HCT116 (cell line): ENCODE results near the gene ITM2C. TPM values are rescaled to one million over a fixed set of nuclear protein-coding genes. Genes with fewer than 3 reads are reported as not detected.

ENCODE experiments used
- ATAC-seq: fragments of 200-7000 bp; cut with Tn5 transposase; 2 replicates; pipeline ENCODE4 v1.9.1; 2020; ENCODE audit warnings: mild to moderate bottlenecking, moderate library complexity
- BruUV-seq: library from RNA; stranded (reverse); fragments of 400-500 nt; replicated peaks from 2 replicates; lab custom pipeline; 2021; lab: Mats Ljungman, UMichigan
- CTCF ChIA-PET: fragments of 300-600 bp; sonication (Branson Sonifier 250); formaldehyde crosslinking; loops from one replicate; lab custom pipeline; 2021; ENCODE audit warnings: antibody characterized with exemption; lab: Charles Lee
- POLR2A ChIA-PET: fragments of 300-600, 350-600 bp; sonication (Branson Sonifier 250); formaldehyde crosslinking; loops from one replicate; lab custom pipeline; 2021; ENCODE audit warnings: antibody characterized with exemption; lab: Charles Lee
- RAD21 ChIA-PET, 2 experiments: fragments of 300-600 bp; sonication (Branson Sonifier 250); formaldehyde crosslinking; loops; one replicate each; lab custom pipeline; 2023; ENCODE audit warnings: low total read pairs in 2 of 2; ENCODE audit not compliant: uncharacterized antibody in 2 of 2, unreplicated experiment in 2 of 2, low non-redundant PET in 1 of 2; lab: Charles Lee
- DNase-seq: peaks from one replicate; pipeline ENCODE4 v3.0.0-alpha.2; 2010; ENCODE audit warnings: low read depth, low spot score
- H2AFZ ChIP-seq: fragments of 200-600 bp; shearing (Covaris generic), sonication (generic); 2 replicates; pipeline ENCODE4 v1.6.1; 2017; ENCODE audit warnings: low read depth, mixed run types, mixed read lengths, antibody characterized with exemption, low read length; ENCODE audit not compliant: poor library complexity, severe bottlenecking
- H3K27ac ChIP-seq: 2 replicates; pipeline ENCODE4 v1.5.1; 2012; ENCODE audit warnings: low read depth, low read length
- H3K27me3 ChIP-seq: fragments of 200-600 bp; sonication (generic); 2 replicates; pipeline ENCODE4 v1.6.1; 2016; ENCODE audit warnings: mixed run types, low read length, mixed read lengths; ENCODE audit not compliant: insufficient read depth
- H3K36me3 ChIP-seq, 2 experiments: fragments of 200-500 bp in 1 of 2; fragments of 200-600 bp in 1 of 2; sonication (Bioruptor generic) in 1 of 2; sonication (generic) in 1 of 2; 2 replicates each; pipeline versions ENCODE4 v1.5.1 to v1.6.1; 2014 to 2016; ENCODE audit warnings: low read length in 2 of 2, inconsistent platforms in 1 of 2, mixed read lengths in 1 of 2, mixed run types in 1 of 2; ENCODE audit not compliant: insufficient read depth in 2 of 2, control insufficient read depth in 1 of 2
- H3K4me1 ChIP-seq, 2 experiments: fragments of 200-600 bp in 1 of 2; sonication (generic) in 1 of 2; 2 replicates each; pipeline versions ENCODE4 v1.5.1 to v1.6.1; 2012 to 2017; ENCODE audit warnings: low read length in 2 of 2, inconsistent platforms in 1 of 2, mild to moderate bottlenecking in 1 of 2, mixed read lengths in 1 of 2, mixed run types in 1 of 2, moderate library complexity in 1 of 2; ENCODE audit not compliant: insufficient read depth in 2 of 2, control insufficient read depth in 1 of 2
- H3K4me2 ChIP-seq: fragments of 200-600 bp; sonication (generic); 2 replicates; pipeline ENCODE4 v1.6.1; 2017; ENCODE audit warnings: mixed run types, low read length, mixed read lengths
- H3K4me3 ChIP-seq, 2 experiments: fragments of 200-600 bp in 1 of 2; sonication (generic) in 1 of 2; replicated peaks in 1 of 2; 2 replicates each; pipeline ENCODE4 v1.5.1; 2011 to 2016; ENCODE audit warnings: low read length in 2 of 2, control low read depth in 1 of 2, low read depth in 1 of 2, mild to moderate bottlenecking in 1 of 2, mixed read lengths in 1 of 2, mixed run types in 1 of 2
- H3K79me2 ChIP-seq: fragments of 200-600 bp; sonication (generic); 2 replicates; pipeline ENCODE4 v1.6.1; 2017; ENCODE audit warnings: mild to moderate bottlenecking, mixed run types, low read length, moderate library complexity, mixed read lengths; ENCODE audit not compliant: insufficient read depth
- H3K9ac ChIP-seq: fragments of 200-600 bp; sonication (generic); 2 replicates; pipeline ENCODE4 v1.6.1; 2016; ENCODE audit warnings: low read length, mixed read lengths
- H3K9me2 ChIP-seq: fragments of 200-600 bp; sonication (generic), shearing (Covaris generic); 2 replicates; pipeline ENCODE4 v1.6.1; 2017; ENCODE audit warnings: mixed run types, mild to moderate bottlenecking, moderate library complexity; ENCODE audit not compliant: insufficient read depth
- H3K9me3 ChIP-seq, 2 experiments: fragments of 200-500 bp in 1 of 2; fragments of 200-600 bp in 1 of 2; sonication (Bioruptor generic) in 1 of 2; sonication (generic) in 1 of 2; 2 replicates each; pipeline ENCODE4 v1.6.1; 2014 to 2017; ENCODE audit warnings: low read length in 2 of 2, mixed read lengths in 2 of 2, inconsistent platforms in 1 of 2, low read depth in 1 of 2, mild to moderate bottlenecking in 1 of 2, mixed run types in 1 of 2, moderate library complexity in 1 of 2; ENCODE audit not compliant: control insufficient read depth in 1 of 2, insufficient read depth in 1 of 2
- H4K20me1 ChIP-seq: fragments of 200-600 bp; sonication (generic), shearing (Covaris generic); 2 replicates; pipeline ENCODE4 v1.6.1; 2017; ENCODE audit warnings: mixed run types, mild to moderate bottlenecking, moderate library complexity; ENCODE audit not compliant: insufficient read depth
- CEBPB ChIP-seq: IDR thresholded peaks from 2 replicates; pipeline ENCODE4 v1.6.1; 2012; ENCODE audit warnings: low read depth
- EGR1 ChIP-seq: IDR thresholded peaks from 2 replicates; pipeline ENCODE4 v1.6.1; 2012; ENCODE audit warnings: low read depth
- EZH2 ChIP-seq: fragments of 200-600 bp; sonication (generic); IDR thresholded peaks from 2 replicates; pipeline ENCODE4 v1.6.1; 2017; ENCODE audit warnings: antibody characterized with exemption, mixed run types
- POLR2A ChIP-seq: IDR thresholded peaks from 2 replicates; pipeline ENCODE4 v1.7.0; 2011; ENCODE audit warnings: borderline replicate concordance; ENCODE audit not compliant: insufficient read depth, insufficient read length; ENCODE audit errors: extremely low read depth
- POLR2AphosphoS5 ChIP-seq: IDR thresholded peaks from 2 replicates; pipeline ENCODE4 v1.6.1; 2011; ENCODE audit warnings: mild to moderate bottlenecking, low read depth, low read length, moderate library complexity
- RAD21 ChIP-seq: IDR thresholded peaks from 2 replicates; pipeline ENCODE4 v1.6.1; 2012; ENCODE audit warnings: low read depth, mild to moderate bottlenecking
- SIN3A ChIP-seq: IDR thresholded peaks from 2 replicates; pipeline ENCODE4 v1.6.1; 2012; ENCODE audit warnings: low read depth
- SP1 ChIP-seq: IDR thresholded peaks from 2 replicates; pipeline ENCODE4 v1.6.1; 2012; ENCODE audit warnings: low read depth
- SRF ChIP-seq: IDR thresholded peaks from 2 replicates; pipeline ENCODE4 v1.6.1; 2012; ENCODE audit warnings: low read depth
- ZNF274 ChIP-seq: fragments of 200-500 bp; sonication (Bioruptor generic); IDR thresholded peaks from 2 replicates; pipeline ENCODE4 v1.6.1; 2014; ENCODE audit warnings: mild to moderate bottlenecking, low read depth, low read length, inconsistent platforms
- intact Hi-C: fragments of 100-400 bp; cut with micrococcal nuclease; formaldehyde crosslinking; loops from 2 replicates; pipeline ENCODE4 v1.10.0; 2022
- total RNA-seq: library from RNA; stranded (reverse); gene quantifications from one replicate; pipeline ENCODE4 v1.2.1, GENCODE V29; 2021; ENCODE audit not compliant: unreplicated experiment
- TF ChIP-seq, protein P1 (sequence below): IDR thresholded peaks from 2 replicates; pipeline ENCODE4 v1.6.1; 2011; ENCODE audit warnings: mild to moderate bottlenecking, low read length, moderate library complexity; ENCODE audit not compliant: insufficient replicate concordance; ENCODE audit errors: extremely low read depth
- TF ChIP-seq, protein P2 (sequence below): IDR thresholded peaks from 2 replicates; pipeline ENCODE4 v1.6.1; 2012
- TF ChIP-seq, protein P3 (sequence below): IDR thresholded peaks from 2 replicates; pipeline ENCODE4 v1.6.1; 2012; ENCODE audit warnings: low read depth
- TF ChIP-seq, protein P4 (sequence below), 3 experiments: fragments of 200-600 bp in 1 of 3; sonication (generic) in 1 of 3; IDR thresholded peaks in 2 of 3; conservative IDR thresholded peaks in 1 of 3; 2 replicates each; pipeline ENCODE4 v1.5.1; 2012 to 2017; ENCODE audit warnings: low read depth in 2 of 3, low read length in 2 of 3, antibody characterized with exemption in 1 of 3, borderline replicate concordance in 1 of 3, control low read depth in 1 of 3, mild to moderate bottlenecking in 1 of 3, mixed read lengths in 1 of 3, mixed run types in 1 of 3, moderate library complexity in 1 of 3; ENCODE audit not compliant: insufficient read depth in 1 of 3

ITM2C gene
- total RNA-seq, 1 experiment from 2014 or later = 117 TPM

DNA sequence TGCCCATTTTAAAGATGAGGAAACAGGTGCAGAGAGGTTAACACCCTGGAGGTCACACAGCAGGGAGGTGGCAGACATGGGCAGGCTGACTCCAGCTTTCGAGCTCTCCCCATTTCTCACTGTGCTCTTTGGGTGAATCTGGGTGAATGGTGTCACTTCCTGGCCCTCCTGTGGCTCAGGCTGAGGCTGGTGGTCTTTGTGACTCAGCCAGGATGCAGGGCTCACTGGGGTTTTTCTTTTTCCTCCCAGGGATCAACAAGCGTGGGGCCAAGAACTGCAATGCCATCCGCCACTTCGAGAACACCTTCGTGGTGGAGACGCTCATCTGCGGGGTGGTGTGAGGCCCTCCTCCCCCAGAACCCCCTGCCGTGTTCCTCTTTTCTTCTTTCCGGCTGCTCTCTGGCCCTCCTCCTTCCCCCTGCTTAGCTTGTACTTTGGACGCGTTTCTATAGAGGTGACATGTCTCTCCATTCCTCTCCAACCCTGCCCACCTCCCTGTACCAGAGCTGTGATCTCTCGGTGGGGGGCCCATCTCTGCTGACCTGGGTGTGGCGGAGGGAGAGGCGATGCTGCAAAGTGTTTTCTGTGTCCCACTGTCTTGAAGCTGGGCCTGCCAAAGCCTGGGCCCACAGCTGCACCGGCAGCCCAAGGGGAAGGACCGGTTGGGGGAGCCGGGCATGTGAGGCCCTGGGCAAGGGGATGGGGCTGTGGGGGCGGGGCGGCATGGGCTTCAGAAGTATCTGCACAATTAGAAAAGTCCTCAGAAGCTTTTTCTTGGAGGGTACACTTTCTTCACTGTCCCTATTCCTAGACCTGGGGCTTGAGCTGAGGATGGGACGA lies 13.2 kb downstream of the ITM2C start:
- ChIA-PET RAD21 (no interaction called here), POLR2A (no interaction called here), CTCF (no interaction called here)
- H3K36me3 ChIP-seq = peaks cover 12 to 15% of the 10 kb centered on the region in 2 experiments; a peak in 2 of 4 replicates
- TF ChIP-seq, protein P1, sequence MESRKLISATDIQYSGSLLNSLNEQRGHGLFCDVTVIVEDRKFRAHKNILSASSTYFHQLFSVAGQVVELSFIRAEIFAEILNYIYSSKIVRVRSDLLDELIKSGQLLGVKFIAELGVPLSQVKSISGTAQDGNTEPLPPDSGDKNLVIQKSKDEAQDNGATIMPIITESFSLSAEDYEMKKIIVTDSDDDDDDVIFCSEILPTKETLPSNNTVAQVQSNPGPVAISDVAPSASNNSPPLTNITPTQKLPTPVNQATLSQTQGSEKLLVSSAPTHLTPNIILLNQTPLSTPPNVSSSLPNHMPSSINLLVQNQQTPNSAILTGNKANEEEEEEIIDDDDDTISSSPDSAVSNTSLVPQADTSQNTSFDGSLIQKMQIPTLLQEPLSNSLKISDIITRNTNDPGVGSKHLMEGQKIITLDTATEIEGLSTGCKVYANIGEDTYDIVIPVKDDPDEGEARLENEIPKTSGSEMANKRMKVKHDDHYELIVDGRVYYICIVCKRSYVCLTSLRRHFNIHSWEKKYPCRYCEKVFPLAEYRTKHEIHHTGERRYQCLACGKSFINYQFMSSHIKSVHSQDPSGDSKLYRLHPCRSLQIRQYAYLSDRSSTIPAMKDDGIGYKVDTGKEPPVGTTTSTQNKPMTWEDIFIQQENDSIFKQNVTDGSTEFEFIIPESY = no peak
- TF ChIP-seq CEBPB (no peak), EGR1 (no peak), SIN3A (no peak), RAD21 (no peak), EZH2 (no peak), POLR2A (no peak), ZNF274 (no peak), POLR2AphosphoS5 (no peak), SP1 (no peak), SRF (no peak)
- TF ChIP-seq, protein P2, sequence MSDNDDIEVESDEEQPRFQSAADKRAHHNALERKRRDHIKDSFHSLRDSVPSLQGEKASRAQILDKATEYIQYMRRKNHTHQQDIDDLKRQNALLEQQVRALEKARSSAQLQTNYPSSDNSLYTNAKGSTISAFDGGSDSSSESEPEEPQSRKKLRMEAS = no peak
- TF ChIP-seq, protein P3, sequence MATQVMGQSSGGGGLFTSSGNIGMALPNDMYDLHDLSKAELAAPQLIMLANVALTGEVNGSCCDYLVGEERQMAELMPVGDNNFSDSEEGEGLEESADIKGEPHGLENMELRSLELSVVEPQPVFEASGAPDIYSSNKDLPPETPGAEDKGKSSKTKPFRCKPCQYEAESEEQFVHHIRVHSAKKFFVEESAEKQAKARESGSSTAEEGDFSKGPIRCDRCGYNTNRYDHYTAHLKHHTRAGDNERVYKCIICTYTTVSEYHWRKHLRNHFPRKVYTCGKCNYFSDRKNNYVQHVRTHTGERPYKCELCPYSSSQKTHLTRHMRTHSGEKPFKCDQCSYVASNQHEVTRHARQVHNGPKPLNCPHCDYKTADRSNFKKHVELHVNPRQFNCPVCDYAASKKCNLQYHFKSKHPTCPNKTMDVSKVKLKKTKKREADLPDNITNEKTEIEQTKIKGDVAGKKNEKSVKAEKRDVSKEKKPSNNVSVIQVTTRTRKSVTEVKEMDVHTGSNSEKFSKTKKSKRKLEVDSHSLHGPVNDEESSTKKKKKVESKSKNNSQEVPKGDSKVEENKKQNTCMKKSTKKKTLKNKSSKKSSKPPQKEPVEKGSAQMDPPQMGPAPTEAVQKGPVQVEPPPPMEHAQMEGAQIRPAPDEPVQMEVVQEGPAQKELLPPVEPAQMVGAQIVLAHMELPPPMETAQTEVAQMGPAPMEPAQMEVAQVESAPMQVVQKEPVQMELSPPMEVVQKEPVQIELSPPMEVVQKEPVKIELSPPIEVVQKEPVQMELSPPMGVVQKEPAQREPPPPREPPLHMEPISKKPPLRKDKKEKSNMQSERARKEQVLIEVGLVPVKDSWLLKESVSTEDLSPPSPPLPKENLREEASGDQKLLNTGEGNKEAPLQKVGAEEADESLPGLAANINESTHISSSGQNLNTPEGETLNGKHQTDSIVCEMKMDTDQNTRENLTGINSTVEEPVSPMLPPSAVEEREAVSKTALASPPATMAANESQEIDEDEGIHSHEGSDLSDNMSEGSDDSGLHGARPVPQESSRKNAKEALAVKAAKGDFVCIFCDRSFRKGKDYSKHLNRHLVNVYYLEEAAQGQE = no peak
- TF ChIP-seq, protein P4, sequence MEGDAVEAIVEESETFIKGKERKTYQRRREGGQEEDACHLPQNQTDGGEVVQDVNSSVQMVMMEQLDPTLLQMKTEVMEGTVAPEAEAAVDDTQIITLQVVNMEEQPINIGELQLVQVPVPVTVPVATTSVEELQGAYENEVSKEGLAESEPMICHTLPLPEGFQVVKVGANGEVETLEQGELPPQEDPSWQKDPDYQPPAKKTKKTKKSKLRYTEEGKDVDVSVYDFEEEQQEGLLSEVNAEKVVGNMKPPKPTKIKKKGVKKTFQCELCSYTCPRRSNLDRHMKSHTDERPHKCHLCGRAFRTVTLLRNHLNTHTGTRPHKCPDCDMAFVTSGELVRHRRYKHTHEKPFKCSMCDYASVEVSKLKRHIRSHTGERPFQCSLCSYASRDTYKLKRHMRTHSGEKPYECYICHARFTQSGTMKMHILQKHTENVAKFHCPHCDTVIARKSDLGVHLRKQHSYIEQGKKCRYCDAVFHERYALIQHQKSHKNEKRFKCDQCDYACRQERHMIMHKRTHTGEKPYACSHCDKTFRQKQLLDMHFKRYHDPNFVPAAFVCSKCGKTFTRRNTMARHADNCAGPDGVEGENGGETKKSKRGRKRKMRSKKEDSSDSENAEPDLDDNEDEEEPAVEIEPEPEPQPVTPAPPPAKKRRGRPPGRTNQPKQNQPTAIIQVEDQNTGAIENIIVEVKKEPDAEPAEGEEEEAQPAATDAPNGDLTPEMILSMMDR (IDR thresholded peaks at IDR 0.05 in 2 of 3, conservative IDR thresholded peaks at IDR 0.05 in 1 of 3; ENCODE audit: borderline replicate concordance in 1 of 3, insufficient read depth in 1 of 3, low read depth in 2 of 3, low read length in 2 of 3) = no peak
- intact Hi-C loops = no loop called here
- no peaks in the 10 kb centered on the region for H3K79me2 ChIP-seq
- no peak overlapping the region for H3K9ac ChIP-seq
- H2AFZ ChIP-seq = no peak overlapping the region
- H3K27me3 ChIP-seq = no peaks in the 10 kb centered on the region
- no TSS peak for BruUV-seq
- ATAC-seq (no peak), DNase-seq (no peak)
- no peak overlapping the region for H3K4me2 ChIP-seq
- no peaks in the 10 kb centered on the region for H3K9me3 ChIP-seq
- H4K20me1 ChIP-seq = no peaks in the 10 kb centered on the region
- no peaks in the 10 kb centered on the region for H3K9me2 ChIP-seq
- no peak overlapping the region for H3K4me3 ChIP-seq
- H3K4me1 ChIP-seq = no peaks in the 10 kb centered on the region
- no peak overlapping the region for H3K27ac ChIP-seq
